GM19463 (cell line): ENCODE measurements around the gene EPHB1.
A peak's percentile ranks its signal among the peaks of the same experiment; 100 is the strongest.

Source experiments
- ATAC-seq: cut with Tn5 transposase; IDR thresholded peaks from one replicate; pipeline ENCODE4 v1.9.1; 2021; ENCODE audit warnings: mild to moderate bottlenecking, moderate library complexity; ENCODE audit not compliant: unreplicated experiment

Gene EPHB1

GRCh38 chr3:134839990-134840389, 44.9 kb downstream of the EPHB1 start:
- ATAC-seq, result peak; percentile 84

- no peak for ATAC-seq
Measured at GRCh38 chr3:134840459-134840858, 45.4 kb downstream of the EPHB1 start.

GRCh38 chr3:134846084-134846483, 51.0 kb downstream of the EPHB1 start:
- no peak for ATAC-seq

GRCh38 chr3:134846911-134847317, 51.9 kb downstream of the EPHB1 start:
- ATAC-seq, result no peak

GRCh38 chr3:134847349-134847748, 52.3 kb downstream of the EPHB1 start:
- no peak for ATAC-seq

DNA sequence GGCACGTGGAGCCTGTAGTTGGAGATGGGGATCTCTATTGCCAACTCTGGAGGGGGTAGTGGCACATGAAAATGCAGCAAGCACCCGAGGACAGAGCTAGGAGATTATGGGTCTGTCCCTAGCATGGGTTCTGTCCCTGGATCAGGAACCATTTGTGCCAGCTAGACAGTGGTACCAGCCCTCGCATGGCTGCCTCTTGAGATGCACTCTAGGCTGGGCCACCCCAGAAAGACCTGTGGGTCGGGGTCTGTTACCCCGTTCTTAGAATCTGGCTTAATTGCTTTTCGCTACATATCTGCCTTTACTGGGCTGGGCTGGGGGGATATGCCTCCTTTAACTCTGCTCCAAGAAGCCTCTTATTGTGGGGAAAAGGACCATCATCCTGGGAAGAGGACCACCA, 54.5 kb downstream of the EPHB1 start:
- no peak for ATAC-seq

- ATAC-seq, result no peak
Measured at GRCh38 chr3:134850761-134851160, 55.7 kb downstream of the EPHB1 start.

DNA sequence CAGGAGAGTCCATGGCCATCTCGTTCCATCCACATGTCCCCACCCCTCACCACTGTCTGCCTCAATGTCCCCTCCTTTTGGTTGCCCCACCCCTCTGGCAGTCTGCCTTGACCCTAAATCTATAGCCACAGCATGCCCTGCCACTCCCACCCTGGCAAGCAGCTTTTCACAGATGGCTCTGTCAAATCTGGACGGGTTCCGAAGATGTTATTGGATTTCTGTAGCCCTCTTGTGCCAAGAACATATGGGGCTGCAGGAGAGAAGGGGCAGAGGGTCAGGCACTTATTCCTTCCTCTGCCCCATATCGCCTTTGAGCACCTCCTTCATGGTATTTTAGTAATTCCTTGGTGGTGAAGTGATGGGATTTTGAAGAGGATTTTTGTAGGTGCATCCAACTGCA, 57.1 kb downstream of the EPHB1 start:
- ATAC-seq, result no peak

DNA sequence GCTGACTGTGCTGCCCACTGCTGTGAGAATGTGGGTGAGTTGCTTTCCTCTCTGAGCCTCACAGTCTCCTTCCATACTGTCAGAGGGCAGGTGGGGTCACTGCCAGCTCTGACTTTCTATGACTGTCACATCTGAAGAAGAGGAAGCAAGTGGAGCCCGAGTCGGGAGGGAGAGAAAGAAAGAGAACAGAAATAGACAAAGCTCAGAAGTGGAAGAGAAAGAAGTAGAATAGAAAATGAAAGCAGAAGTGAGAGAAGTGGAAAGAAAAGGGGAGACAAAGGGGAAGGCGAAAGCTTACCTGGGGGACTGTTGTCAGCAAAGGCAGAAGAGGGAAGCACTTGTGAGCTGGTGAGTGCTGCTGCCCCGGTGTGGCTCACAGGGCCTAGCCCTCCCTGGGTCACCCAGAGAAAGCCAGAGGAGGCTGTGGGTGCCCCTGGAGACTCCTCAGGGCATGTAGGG, 57.9 kb downstream of the EPHB1 start:
- ATAC-seq, result peak; percentile 90

DNA sequence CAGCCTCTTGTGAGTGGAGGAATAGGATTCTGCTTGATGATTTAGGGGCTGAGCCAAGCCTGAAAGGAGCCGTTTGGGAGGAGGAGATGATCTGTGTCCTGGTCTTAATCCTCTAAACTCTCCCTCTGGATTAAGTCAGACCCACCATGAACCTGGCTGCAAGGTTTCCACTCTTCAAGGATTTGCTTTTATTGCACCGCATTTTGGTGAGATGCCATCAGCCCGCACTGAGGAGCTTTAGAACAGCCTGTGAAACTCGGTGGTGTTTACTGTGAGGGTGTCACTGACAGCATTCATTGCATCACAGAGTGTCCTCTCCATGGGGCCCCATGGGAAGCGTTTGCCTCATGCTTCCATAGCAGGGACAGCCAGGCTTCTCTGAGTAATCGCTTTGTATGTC, 59.2 kb downstream of the EPHB1 start:
- no peak for ATAC-seq

DNA sequence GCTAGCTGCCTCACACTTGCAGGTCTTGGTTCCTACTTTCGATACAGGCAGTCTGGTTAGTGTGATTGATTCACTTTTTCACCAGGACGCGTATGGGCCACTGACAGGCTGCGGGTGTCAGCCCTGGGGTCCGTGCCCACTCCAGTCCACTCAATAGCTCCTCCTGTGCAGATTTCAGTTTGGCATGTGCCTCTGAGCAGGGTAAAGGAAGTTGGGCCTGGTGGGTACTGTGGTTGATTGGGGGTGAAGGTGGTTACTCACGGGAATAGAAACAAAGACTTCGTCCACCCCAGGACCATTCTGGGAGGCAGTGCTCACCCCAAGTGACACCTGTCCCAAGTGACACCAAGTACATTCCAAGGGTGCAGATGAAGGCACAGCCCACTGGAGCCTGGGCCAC, 62.3 kb downstream of the EPHB1 start:
- ATAC-seq, result no peak

GRCh38 chr3:134857776-134858362, 62.8 kb downstream of the EPHB1 start:
- no peak for ATAC-seq

- ATAC-seq, result no peak
Measured at GRCh38 chr3:134858441-134859035, 63.5 kb downstream of the EPHB1 start.

GRCh38 chr3:134859341-134859740, 64.3 kb downstream of the EPHB1 start:
- ATAC-seq, result no peak

DNA sequence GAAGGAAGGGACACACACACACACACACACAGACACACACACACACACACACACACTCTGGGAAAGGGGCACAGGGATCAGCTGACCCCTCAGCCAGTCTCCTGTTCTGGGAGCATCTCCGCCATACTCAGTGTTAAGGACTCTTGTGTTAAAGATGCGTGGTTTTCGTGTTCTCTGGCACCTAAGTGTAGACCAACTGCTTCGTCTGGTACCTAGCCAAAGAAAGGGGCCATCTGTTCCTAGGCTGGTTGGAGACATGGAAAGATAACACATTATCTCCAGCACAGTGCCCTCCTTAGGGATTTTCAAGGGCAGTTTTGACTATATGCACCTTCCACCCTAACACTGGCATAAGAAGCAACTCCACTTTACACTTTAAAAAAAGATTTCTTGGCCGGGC, 65.1 kb downstream of the EPHB1 start:
- ATAC-seq, result no peak

GRCh38 chr3:134863915-134864314, 68.9 kb downstream of the EPHB1 start:
- no peak for ATAC-seq

GRCh38 chr3:134864636-134865035, 69.6 kb downstream of the EPHB1 start:
- no peak for ATAC-seq

DNA sequence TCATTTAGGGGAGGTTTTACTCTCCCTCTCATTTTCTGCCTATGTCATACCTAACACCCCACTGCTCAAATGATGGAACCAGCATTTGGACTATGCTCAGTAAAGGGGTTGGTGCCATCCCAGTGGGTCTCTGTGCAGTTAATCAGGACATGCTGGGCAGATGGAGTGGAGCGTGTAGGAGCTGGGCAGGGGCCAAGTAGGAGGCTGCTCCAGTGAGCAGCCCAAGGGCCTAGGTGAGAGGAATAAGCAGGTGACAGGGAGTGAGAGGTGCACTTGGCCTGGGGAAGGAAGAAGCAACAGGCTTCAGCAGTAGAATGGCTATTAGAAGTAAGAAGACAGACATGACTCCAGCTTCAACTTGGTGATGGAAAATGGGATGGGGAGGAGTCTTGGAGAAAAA, 72.2 kb downstream of the EPHB1 start:
- no peak for ATAC-seq

GRCh38 chr3:134869153-134869726, 74.2 kb downstream of the EPHB1 start:
- ATAC-seq, result no peak

DNA sequence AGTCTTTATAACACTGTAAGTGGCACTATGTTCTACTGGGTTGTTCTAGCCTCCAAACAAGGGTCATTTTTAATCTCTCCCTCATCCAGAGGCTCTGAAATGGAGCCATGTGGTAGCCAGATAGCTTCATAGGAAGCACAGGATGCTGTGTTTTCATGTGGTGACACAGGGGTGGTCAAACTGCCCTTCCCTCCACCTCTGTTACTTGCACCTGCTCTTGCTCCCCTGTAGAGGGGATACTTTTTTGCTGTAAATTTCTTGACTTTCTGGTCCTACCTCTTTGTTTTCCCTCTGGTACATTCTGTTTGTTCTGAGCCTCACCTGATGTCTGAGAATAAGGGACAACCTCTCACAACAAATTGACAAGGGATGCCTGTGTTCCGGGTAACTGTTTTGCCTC, 76.8 kb downstream of the EPHB1 start:
- ATAC-seq, result no peak

DNA sequence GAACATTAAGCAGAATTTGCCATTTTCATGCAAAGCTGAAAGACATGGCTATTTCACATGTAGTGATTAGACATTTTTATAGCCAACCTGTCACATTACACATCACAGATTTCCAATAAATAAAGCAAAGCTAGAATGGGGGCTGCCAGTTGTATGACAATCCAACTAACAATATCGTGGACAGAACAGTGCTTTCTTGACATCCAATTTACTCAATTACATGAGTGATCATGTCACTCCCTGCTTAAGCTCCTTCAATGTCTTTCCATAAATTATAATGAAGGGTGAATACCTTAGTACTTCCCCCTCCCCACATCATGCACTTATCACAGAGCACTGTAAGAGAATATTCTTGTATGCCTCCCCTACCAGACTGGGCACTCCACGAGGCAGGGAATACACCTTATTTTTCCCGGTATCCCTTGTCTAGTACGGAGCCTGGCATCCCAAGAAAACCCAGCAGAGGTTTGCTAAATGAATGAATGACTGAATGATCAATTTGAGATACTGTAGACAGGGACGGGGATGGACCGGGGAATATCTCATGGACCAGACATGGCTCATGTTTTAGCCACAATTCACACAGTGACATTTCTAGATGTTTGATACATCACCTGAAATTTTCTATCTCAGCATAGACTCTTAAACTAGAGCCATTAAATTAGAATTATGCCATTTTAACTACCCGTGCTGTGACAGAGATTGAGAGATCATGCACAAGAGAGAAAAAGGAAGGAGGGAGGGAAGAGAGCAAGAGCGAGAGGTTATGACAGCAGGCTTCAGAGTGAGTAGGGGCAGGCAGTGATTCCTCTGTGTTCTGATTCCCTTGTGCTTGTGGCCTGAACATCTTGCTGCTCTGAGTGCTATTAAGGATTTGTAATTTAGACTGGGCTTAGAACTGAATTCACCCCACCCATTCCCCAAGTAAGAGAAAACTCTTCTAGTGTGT, 77.7 kb downstream of the EPHB1 start:
- no peak for ATAC-seq

- ATAC-seq, result no peak
Measured at GRCh38 chr3:134873789-134874188, 78.7 kb downstream of the EPHB1 start.
